Right lobe of liver (tissue), 6 donors: Measurements from ENCODE around the gene STX2. TPM values are rescaled to one million over a fixed set of nuclear protein-coding genes. Genes with fewer than 3 reads are reported as not detected.

Source experiments
- ATAC-seq, 4 donors: fragments of 200-7000 bp; cut with Tn5 transposase; one replicate each; pipeline ENCODE4 v1.9.1; 2020; ENCODE audit warnings: mild to moderate bottlenecking in 4 of 4, moderate library complexity in 4 of 4
- DNase-seq, 3 donors: peaks; one replicate each; pipeline ENCODE4 v3.0.0-alpha.2; 2020
- H3K27ac ChIP-seq, 3 donors: fragments of 200-600 bp; one replicate each; pipeline ENCODE4 v1.8.0; 2022
- H3K27me3 ChIP-seq, 2 donors: fragments of 200-600 bp; one replicate each; pipeline ENCODE4 v1.8.0; 2022
- H3K36me3 ChIP-seq, 4 donors: fragments of 200-600 bp; sonication (generic) in 1 of 4; one replicate each; pipeline versions ENCODE4 v1.5.1 to v1.8.0; 2017 to 2022; ENCODE audit warnings: control low read depth in 1 of 4
- H3K4me1 ChIP-seq, 4 donors: fragments of 200-600 bp; sonication (generic) in 1 of 4; one replicate each; pipeline versions ENCODE4 v1.5.1 to v1.8.0; 2017 to 2022; ENCODE audit warnings: control low read depth in 1 of 4
- H3K4me3 ChIP-seq, 3 donors: fragments of 200-600 bp; one replicate each; pipeline ENCODE4 v1.8.0; 2022
- H3K9me3 ChIP-seq, 4 donors: fragments of 200-600 bp; sonication (generic) in 1 of 4; one replicate each; pipeline versions ENCODE4 v1.5.1 to v1.8.0; 2017 to 2022; ENCODE audit warnings: control low read depth in 1 of 4
- CTCF ChIP-seq, 4 donors: fragments of 200-600 bp in 3 of 4; fragments of 450-650 bp in 1 of 4; IDR thresholded peaks; one replicate each; pipeline versions ENCODE4 v1.5.1 to v1.8.0; 2016 to 2022; ENCODE audit warnings: antibody characterized with exemption in 4 of 4, mild to moderate bottlenecking in 2 of 4
- POLR2A ChIP-seq: fragments of 450-650 bp; IDR thresholded peaks from one replicate; pipeline ENCODE4 v1.6.1; 2017; ENCODE audit warnings: antibody characterized with exemption, mild to moderate bottlenecking
- WGBS: methylation state at CpG from one replicate; pipeline ENCODE4 v1.1.6; 2018; ENCODE audit warnings: low coverage, low lambda C conversion rate; ENCODE audit not compliant: insufficient coverage; ENCODE audit errors: missing lambda C conversion rate; 5-methylcytosine and 5-hydroxymethylcytosine counted together
- intact Hi-C, 2 donors: fragments of 100-400 bp; cut with DNase I; formaldehyde crosslinking; loops; one replicate each; pipeline versions ENCODE4 v1.11.2 to v1.14.1; 2022
- total RNA-seq, 6 experiments: library from RNA; depleted of rRNA in 2 of 6; stranded (reverse); fragments of >200 nt in 2 of 6; fragmentation: NEBNext Ultra II Directional in 3 of 6; extraction: Animal tissue kit (Norgen Biotek cat#: 25700) in 3 of 6; gene quantifications; one replicate each; pipeline versions ENCODE4 v1.1.0 to v1.2.4, GENCODE V29; 2016 to 2023
- donor health status: DM: no; HTN: yes; CAD: no.
- donor health status: DM: no; HTN: no; CAD: no.
- donor health status: DM: no; HTN: no; CAD: no.
- donor health status: DM: no; HTN: yes; CAD: no.
- donor health status: DM: no; HTN: yes; CAD: no.

The STX2 gene
- total RNA-seq, 6 experiments from 2014 or later = 5.3 to 11.8 (median 7.2) TPM

GRCh38 chr12:130879781-130880389, 40.8 kb upstream of the STX2 start:
- H3K4me1 ChIP-seq = peaks cover 0 to 17% (median 4%) of the 10 kb centered on the region in 4 donors
- H3K27me3 ChIP-seq = no peaks in the 10 kb centered on the region
- peaks cover 3 to 24% (median 12%) of the 10 kb centered on the region in 4 donors for H3K36me3 ChIP-seq
- TF ChIP-seq POLR2A (no peak), CTCF (IDR thresholded peaks at IDR 0.05) (no peak)
- DNase-seq (no peak), ATAC-seq (peak in 1 of 4 donors; percentile 9)
- intact Hi-C loops = no loop called here
- 40% methylated on average over 6 of the region's 17 CpGs for WGBS
- no peak overlapping the region for H3K4me3 ChIP-seq
- H3K27ac ChIP-seq = no peak overlapping the region
- H3K9me3 ChIP-seq = no peaks in the 10 kb centered on the region

- no peak for TF ChIP-seq POLR2A
- no peak for TF ChIP-seq CTCF (IDR thresholded peaks at IDR 0.05)
- H3K9me3 ChIP-seq = no peaks in the 10 kb centered on the region
- no peak overlapping the region for H3K4me3 ChIP-seq
- DNase-seq (no peak), ATAC-seq (peak in 1 of 4 donors; percentile 21)
- 90% methylated on average over 13 of the region's 13 CpGs for WGBS
- intact Hi-C loops = no loop called here
- peaks cover 7 to 26% (median 16%) of the 10 kb centered on the region in 4 donors for H3K36me3 ChIP-seq
- H3K4me1 ChIP-seq = peaks cover 0 to 17% (median 4%) of the 10 kb centered on the region in 4 donors
- no peak overlapping the region for H3K27ac ChIP-seq
- no peaks in the 10 kb centered on the region for H3K27me3 ChIP-seq
These were observed 40.2 kb upstream of the STX2 start for GRCh38 chr12:130879212-130879686.

GRCh38 chr12:130878193-130879185, 39.4 kb upstream of the STX2 start:
- H3K36me3 ChIP-seq = peaks cover 7 to 33% (median 20%) of the 10 kb centered on the region in 4 donors
- no peak overlapping the region for H3K4me3 ChIP-seq
- 70% methylated on average over 23 of the region's 24 CpGs for WGBS
- H3K27me3 ChIP-seq = no peaks in the 10 kb centered on the region
- TF ChIP-seq POLR2A = no peak
- no peak for TF ChIP-seq CTCF (IDR thresholded peaks at IDR 0.05)
- H3K4me1 ChIP-seq = peaks cover 0 to 17% (median 6%) of the 10 kb centered on the region in 4 donors
- no peaks in the 10 kb centered on the region for H3K9me3 ChIP-seq
- intact Hi-C loops = no loop called here
- no peak for DNase-seq
- ATAC-seq = peak in 2 of 4 donors; percentile 11 to 31
- H3K27ac ChIP-seq = no peak overlapping the region

- no peak for TF ChIP-seq POLR2A
- no peak for TF ChIP-seq CTCF (IDR thresholded peaks at IDR 0.05)
- intact Hi-C loops = no loop called here
- no peak for DNase-seq
- WGBS = 58% methylated on average over 3 of the region's 3 CpGs
- no peak for ATAC-seq
- H3K4me3 ChIP-seq = no peak overlapping the region
- peaks cover 0 to 23% (median 9%) of the 10 kb centered on the region in 4 donors for H3K4me1 ChIP-seq
- H3K9me3 ChIP-seq = no peaks in the 10 kb centered on the region
- H3K27ac ChIP-seq = no peak overlapping the region
- H3K27me3 ChIP-seq = no peaks in the 10 kb centered on the region
- peaks cover 7 to 39% (median 23%) of the 10 kb centered on the region in 4 donors for H3K36me3 ChIP-seq
These were observed 38.3 kb upstream of the STX2 start for GRCh38 chr12:130877333-130877732.
